Loucy (cell line): ENCODE data around the gene MRPL20.

ENCODE experiments used
- H2AFZ ChIP-seq: fragments of 200-600 bp; sonication (generic); 2 replicates; pipeline ENCODE4 v1.6.0; 2016; ENCODE audit warnings: antibody characterized with exemption, mild to moderate bottlenecking, low read length, moderate library complexity
- H3F3A ChIP-seq: fragments of 200-600 bp; 2 replicates; pipeline ENCODE4 v1.6.0; 2016; ENCODE audit warnings: antibody characterized with exemption, low read depth, mild to moderate bottlenecking
- H3K27me3 ChIP-seq: fragments of 200-600 bp; sonication (generic); 2 replicates; pipeline ENCODE4 v1.6.1; 2014; ENCODE audit warnings: low read length, mild to moderate bottlenecking; ENCODE audit not compliant: insufficient read depth, poor library complexity, severe bottlenecking
- H3K36me3 ChIP-seq: fragments of 200-600 bp; sonication (generic); 2 replicates; pipeline ENCODE4 v1.6.1; 2016; ENCODE audit warnings: low read length; ENCODE audit not compliant: insufficient read depth
- H3K4me1 ChIP-seq: fragments of 200-600 bp; sonication (generic); 2 replicates; pipeline ENCODE4 v1.5.1; 2014; ENCODE audit warnings: low read length, mild to moderate bottlenecking; ENCODE audit not compliant: insufficient read depth, poor library complexity, severe bottlenecking
- H3K4me2 ChIP-seq: fragments of 200-600 bp; sonication (generic); 2 replicates; pipeline ENCODE4 v1.6.0; 2014; ENCODE audit warnings: antibody characterized with exemption, low read length, low read depth, mild to moderate bottlenecking; ENCODE audit not compliant: poor library complexity, severe bottlenecking
- H3K4me3 ChIP-seq: fragments of 200-600 bp; sonication (generic); 2 replicates; pipeline ENCODE4 v1.5.1; 2014; ENCODE audit warnings: low read length, mild to moderate bottlenecking, mixed read lengths; ENCODE audit not compliant: poor library complexity, severe bottlenecking
- H3K79me2 ChIP-seq: fragments of 200-600 bp; sonication (generic); 2 replicates; pipeline ENCODE4 v1.6.1; 2014; ENCODE audit warnings: low read length; ENCODE audit not compliant: insufficient read depth
- H3K9ac ChIP-seq: fragments of 200-600 bp; sonication (generic); 2 replicates; pipeline ENCODE4 v1.6.0; 2014; ENCODE audit warnings: mild to moderate bottlenecking, low read depth, low read length, moderate library complexity; ENCODE audit not compliant: poor library complexity, severe bottlenecking
- H3K9me2 ChIP-seq: fragments of 200-600 bp; sonication (generic); replicated peaks from 2 replicates; pipeline ENCODE4 v1.6.1; 2016; ENCODE audit warnings: low read depth, low read length, mixed read lengths
- H3K9me3 ChIP-seq: fragments of 200-600 bp; sonication (generic); 2 replicates; pipeline ENCODE4 v1.6.1; 2014; ENCODE audit warnings: mild to moderate bottlenecking, antibody characterized with exemption, low read length, low read depth; ENCODE audit not compliant: insufficient read depth
- H4K20me1 ChIP-seq: fragments of 200-600 bp; sonication (generic); 2 replicates; pipeline ENCODE4 v1.6.0; 2014; ENCODE audit warnings: antibody characterized with exemption, low read length, mild to moderate bottlenecking; ENCODE audit not compliant: insufficient read depth, poor library complexity, severe bottlenecking
- EZH2phosphoT487 ChIP-seq: fragments of 200-600 bp; IDR thresholded peaks from 2 replicates; pipeline ENCODE4 v1.6.1; 2018; ENCODE audit warnings: antibody characterized with exemption, mild to moderate bottlenecking, moderate library complexity, borderline replicate concordance
- TF ChIP-seq, protein P1 (sequence below): fragments of 200-600 bp; sonication (generic); conservative IDR thresholded peaks from 2 replicates; pipeline ENCODE4 v1.5.1; 2014; ENCODE audit warnings: mild to moderate bottlenecking, antibody characterized with exemption, low read length

The MRPL20 gene

DNA sequence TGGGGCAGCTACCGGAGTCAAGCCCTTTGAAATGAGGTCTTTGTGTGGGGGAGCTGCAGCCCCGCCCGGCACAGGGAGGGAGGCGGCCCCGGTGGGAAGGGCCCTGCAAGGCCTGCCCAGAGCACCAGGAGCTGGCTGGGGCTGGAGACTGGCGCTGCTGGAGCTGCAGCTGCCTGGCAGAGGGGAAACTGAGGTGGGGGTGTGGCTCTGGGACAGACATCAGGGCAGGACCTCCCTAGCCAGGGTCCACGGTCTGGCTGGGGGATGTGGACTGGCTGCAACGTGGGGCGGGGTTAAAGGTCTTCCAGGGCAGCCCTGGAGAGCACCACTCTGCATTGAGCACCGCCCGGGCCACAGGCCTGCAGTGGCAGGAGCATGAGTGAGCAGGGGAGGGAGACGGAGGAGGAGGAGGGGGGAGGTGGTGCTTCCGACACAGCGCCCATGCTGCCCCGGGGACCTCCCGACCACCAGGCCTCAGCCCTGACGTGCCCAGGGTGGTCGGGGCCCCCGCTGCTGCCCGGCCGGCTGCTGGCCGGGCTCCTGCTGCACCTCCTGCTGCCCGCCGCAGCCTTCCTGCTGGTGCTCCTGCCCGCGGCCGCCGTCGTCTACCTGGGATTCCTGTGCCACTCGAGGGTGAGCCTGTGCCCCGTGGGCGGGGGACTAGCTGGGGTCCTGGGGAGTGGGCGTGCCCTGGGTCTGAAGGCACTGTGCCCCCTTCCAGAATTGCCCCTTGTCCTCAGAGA is 18.8 kb upstream of the MRPL20 start:
- Histone ChIP-seq H4K20me1 (no peaks in the 10 kb centered on the region), H3K4me2 (no peak overlapping the region), H3K9me3 (no peaks in the 10 kb centered on the region), H3K9me2 (no peaks in the 10 kb centered on the region), H3K4me3 (no peak overlapping the region), H3K79me2 (no peaks in the 10 kb centered on the region), H3K9ac (no peak overlapping the region), H3K27me3 (no peaks in the 10 kb centered on the region), H3K4me1 (peaks cover 11% of the 10 kb centered on the region), H2AFZ (no peak overlapping the region), H3K36me3 (no peaks in the 10 kb centered on the region), H3F3A (no peaks in the 10 kb centered on the region)
- TF ChIP-seq, protein P1, sequence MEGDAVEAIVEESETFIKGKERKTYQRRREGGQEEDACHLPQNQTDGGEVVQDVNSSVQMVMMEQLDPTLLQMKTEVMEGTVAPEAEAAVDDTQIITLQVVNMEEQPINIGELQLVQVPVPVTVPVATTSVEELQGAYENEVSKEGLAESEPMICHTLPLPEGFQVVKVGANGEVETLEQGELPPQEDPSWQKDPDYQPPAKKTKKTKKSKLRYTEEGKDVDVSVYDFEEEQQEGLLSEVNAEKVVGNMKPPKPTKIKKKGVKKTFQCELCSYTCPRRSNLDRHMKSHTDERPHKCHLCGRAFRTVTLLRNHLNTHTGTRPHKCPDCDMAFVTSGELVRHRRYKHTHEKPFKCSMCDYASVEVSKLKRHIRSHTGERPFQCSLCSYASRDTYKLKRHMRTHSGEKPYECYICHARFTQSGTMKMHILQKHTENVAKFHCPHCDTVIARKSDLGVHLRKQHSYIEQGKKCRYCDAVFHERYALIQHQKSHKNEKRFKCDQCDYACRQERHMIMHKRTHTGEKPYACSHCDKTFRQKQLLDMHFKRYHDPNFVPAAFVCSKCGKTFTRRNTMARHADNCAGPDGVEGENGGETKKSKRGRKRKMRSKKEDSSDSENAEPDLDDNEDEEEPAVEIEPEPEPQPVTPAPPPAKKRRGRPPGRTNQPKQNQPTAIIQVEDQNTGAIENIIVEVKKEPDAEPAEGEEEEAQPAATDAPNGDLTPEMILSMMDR: no peak
- TF ChIP-seq EZH2phosphoT487: no peak

DNA sequence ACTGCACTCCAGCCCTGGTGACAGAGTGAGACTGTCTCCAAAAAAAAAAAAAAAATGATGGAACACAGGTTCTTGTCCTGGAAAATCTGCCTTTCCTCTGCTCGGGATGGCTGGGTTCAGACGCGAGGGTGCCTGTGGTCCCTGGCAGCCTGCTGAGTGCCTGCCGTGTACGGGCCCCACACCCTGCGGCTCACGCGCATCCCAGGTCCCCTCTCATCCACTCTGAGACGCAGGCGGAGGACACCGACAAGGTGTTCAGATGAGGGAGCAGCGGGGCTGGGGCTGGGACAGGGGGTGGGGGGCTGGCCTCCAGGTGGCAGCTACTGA is 18.3 kb upstream of the MRPL20 start:
- H3K9me2 ChIP-seq: no peaks in the 10 kb centered on the region
- no peaks in the 10 kb centered on the region for H3K36me3 ChIP-seq
- H3K4me3 ChIP-seq: no peak overlapping the region
- TF ChIP-seq, protein P1: no peak
- no peak for TF ChIP-seq EZH2phosphoT487
- no peak overlapping the region for H2AFZ ChIP-seq
- H3K9ac ChIP-seq: no peak overlapping the region
- H3K9me3 ChIP-seq: no peaks in the 10 kb centered on the region
- H3K4me1 ChIP-seq: peaks cover 11% of the 10 kb centered on the region
- H3K27me3 ChIP-seq: no peaks in the 10 kb centered on the region
- H3F3A ChIP-seq: no peaks in the 10 kb centered on the region
- no peaks in the 10 kb centered on the region for H3K79me2 ChIP-seq
- H4K20me1 ChIP-seq: no peaks in the 10 kb centered on the region
- no peak overlapping the region for H3K4me2 ChIP-seq

- H3K9me2 ChIP-seq: no peaks in the 10 kb centered on the region
- H3K4me3 ChIP-seq: no peak overlapping the region
- H3K9ac ChIP-seq: no peak overlapping the region
- no peak for TF ChIP-seq EZH2phosphoT487
- H3K27me3 ChIP-seq: no peaks in the 10 kb centered on the region
- H3K4me1 ChIP-seq: peaks cover 11% of the 10 kb centered on the region
- no peaks in the 10 kb centered on the region for H3K9me3 ChIP-seq
- no peak overlapping the region for H3K4me2 ChIP-seq
- H3K36me3 ChIP-seq: no peaks in the 10 kb centered on the region
- H2AFZ ChIP-seq: no peak overlapping the region
- H3K79me2 ChIP-seq: no peaks in the 10 kb centered on the region
- no peaks in the 10 kb centered on the region for H3F3A ChIP-seq
- H4K20me1 ChIP-seq: no peaks in the 10 kb centered on the region
Observed at GRCh38 chr1:1424707-1425106, 17.6 kb upstream of the MRPL20 start.

- no peaks in the 10 kb centered on the region for H3K9me2 ChIP-seq
- no peak overlapping the region for H3K4me2 ChIP-seq
- H2AFZ ChIP-seq: no peak overlapping the region
- H3K4me3 ChIP-seq: no peak overlapping the region
- H3K79me2 ChIP-seq: no peaks in the 10 kb centered on the region
- H4K20me1 ChIP-seq: no peaks in the 10 kb centered on the region
- H3K9me3 ChIP-seq: no peaks in the 10 kb centered on the region
- H3K36me3 ChIP-seq: no peaks in the 10 kb centered on the region
- no peak overlapping the region for H3K9ac ChIP-seq
- no peak for TF ChIP-seq EZH2phosphoT487
- TF ChIP-seq, protein P1: no peak
- H3K27me3 ChIP-seq: no peaks in the 10 kb centered on the region
- H3K4me1 ChIP-seq: peaks cover 11% of the 10 kb centered on the region
- H3F3A ChIP-seq: no peaks in the 10 kb centered on the region
Observed at GRCh38 chr1:1423245-1423597, 16.1 kb upstream of the MRPL20 start.
